Measurements from ENCODE around the gene PTPRB.

- TF ChIP-seq POLR2A (IDR thresholded peaks at IDR 0.05; ENCODE audit: low read depth, low read length) (no peak), POLR2AphosphoS5 (IDR thresholded peaks at IDR 0.05; ENCODE audit: low read depth, low read length) (no peak), TAF1 (IDR thresholded peaks at IDR 0.05; ENCODE audit: low read depth, low read length) (no peak), SPI1 (IDR thresholded peaks at IDR 0.05; ENCODE audit: low read depth, low read length) (no peak)
These were observed 46.5 kb downstream of the PTPRB start for GRCh38 chr12:70590549-70591226.
